ENCODE data around the gene CFDP1.
A peak's percentile ranks its signal among the peaks of the same experiment; 100 is the strongest.

Gene CFDP1

DNA sequence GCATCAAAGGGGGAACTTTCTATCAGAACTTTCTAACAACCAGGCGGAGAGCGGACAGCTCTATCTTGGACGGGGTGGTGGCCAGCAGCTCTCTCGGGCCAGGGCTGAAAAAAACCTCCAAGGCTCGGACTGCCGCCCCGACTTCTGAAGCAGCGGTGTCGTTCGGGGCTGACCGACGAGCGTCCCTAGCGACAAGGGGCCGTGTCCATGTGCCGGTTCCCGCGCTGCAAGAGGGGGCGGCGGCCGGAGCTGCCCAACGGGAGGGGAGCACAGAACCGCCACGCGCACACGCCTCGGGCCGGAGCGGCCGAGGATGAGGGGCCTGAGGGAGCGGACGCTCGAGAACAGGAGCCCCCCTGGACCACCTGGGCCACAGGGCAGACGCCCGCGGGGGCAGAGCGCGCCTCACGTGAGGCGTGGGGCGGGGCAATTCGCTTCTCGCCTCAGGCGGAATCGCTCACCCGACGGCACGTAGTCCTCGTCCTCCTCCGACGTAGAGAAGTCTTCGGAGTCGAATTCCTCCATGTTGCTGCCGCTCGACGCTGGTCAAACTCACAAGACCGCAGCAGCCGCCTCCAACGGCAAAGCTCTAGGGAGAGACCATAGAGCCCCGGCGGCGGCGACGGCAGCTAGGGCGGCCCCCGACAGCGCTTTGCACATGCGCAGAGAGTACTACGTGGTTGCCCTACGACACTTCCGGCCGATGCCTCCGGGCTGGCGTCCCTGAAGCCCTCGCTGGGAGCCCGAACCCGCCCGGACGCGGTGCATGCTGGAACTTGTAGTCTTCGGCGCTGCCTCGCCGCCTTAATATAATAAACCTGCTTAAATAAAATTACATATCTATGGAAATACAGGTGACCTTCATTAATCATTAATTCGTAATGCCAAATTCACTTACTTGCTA lies at the start of gene CFDP1:
Gene CFDP1 (minus strand): TSS at position 676 of the 904 bp plus-strand sequence. CDS start 151 bp downstream, at position 525.
- peak; percentile 78 to 94 for DNase-seq

DNA sequence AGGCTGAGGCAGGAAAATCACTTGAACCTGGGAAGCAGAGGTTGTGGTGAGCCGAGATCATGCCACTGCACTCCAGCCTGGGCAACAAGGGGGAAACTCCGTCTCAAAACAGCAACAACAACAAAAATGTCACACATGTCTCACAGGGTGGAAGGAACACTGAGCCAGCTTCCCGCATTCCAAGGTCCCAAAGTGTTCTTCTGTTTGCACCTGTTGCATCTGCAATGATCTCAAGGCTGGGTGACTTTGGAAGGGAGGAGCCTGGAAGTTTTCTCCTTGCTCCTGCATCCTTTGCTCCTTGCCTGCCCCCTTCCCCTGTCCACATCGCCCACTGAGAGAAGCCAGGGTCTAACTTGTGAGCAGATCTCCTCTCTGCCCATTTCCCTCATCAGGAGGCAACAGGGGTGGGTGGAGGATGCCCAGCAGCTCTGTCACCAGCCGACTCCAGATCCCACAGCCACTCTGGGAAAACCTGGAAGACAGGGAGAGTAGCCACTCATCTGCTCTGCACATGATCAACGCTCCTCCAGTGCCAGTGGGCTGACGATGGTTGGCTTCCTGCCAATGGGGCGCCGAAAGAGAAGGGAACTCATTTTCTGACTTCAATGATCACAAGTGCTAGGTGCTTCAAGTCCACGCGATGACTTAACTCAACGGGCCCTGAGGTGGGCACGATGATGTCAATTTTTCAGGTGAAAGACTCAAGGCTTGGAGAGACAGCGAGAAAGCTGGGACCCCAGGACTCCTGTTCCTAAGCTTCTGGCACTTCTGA lies 49.3 kb upstream of the CFDP1 start:
- DNase-seq, result no peak

DNA sequence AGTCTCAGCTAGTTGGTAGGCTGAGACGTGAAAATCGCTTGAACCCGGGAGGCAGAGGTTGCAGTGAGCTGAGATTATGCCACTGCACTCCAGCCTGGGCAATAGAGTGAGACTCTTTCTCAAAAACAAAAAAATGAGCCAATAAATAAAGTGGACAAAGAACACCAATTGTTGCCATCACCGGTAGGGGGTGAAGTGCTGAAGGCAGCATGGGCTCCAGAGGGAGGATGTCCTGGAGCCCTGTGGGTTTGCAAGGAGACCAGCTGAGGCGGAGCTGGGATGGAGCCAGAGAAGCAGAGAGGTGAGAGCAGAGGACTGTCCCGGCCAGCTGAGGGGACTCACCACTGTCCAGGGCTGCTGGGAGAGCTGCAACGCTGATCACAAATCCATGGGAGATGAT lies 48.2 kb upstream of the CFDP1 start:
- no peak for DNase-seq

DNA sequence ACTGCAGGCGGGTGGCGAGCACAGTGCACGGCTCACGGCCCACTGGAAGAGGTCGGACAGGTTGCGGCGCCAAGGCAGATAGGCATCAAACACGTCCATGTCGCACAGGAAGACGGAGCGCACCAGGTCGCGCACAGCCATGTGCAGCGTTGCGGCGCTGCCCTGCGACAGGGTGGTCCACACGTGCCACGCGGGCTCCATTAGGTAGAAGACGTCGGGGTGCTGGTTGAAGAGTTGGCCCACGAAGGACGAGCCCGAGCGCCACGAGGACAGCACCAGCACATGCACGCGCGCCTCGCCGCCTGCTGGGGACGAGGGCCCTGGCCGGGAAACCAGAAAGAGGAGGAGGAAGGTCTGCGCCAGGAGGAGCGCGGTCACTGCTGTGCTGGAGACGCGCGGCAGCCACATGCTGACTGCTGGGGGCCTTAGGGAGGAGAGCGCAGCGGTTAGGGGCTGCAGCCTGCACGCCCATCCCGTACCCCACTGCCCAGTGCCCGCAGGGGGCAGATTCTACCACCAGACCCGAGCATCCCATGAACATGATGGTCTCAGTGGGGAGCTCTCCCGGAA lies 46.2 kb upstream of the CFDP1 start:
- no peak for DNase-seq

DNA sequence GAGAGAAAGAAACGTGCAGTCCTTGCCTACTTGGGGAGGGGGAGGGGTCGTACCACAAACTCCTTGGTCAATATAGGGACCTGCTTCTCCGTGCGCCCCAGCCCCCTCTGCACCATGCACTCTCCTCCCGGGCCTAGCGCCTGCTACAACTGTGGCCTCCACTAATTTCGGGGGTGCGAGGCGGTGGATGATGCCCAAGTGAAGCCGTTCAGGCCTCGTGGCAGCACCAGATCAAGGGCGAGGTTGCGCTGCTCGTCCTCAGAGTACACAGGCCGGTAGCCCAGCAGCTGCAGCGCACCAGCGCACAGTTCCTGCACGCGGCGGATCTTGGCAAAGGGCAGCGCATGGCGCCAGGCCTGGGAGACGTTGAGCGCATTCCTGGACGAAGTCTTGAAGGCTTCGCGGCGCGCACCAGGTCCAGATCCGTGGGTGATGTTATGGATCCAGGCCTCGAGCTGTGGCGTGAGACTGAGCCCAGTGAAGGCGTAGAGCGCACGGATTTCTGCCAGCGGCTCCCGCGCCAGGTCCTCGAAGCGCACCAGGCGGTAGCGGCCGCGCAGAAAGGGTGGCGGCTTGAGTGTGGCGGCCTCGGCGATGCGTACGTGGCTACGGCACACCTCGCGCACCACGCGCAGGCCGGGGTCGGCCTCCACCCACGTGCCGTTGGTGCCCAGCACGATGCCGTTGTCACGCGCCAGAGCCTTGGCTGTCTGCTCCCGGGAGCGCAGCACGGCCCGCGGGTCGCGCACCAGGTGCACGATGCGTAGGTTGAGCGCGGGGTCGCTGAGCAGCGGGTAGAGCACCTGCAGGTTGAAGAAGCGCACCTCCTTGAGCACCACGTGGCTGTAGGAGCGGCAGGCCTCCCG lies 45.4 kb upstream of the CFDP1 start:
- DNase-seq, result no peak

DNA sequence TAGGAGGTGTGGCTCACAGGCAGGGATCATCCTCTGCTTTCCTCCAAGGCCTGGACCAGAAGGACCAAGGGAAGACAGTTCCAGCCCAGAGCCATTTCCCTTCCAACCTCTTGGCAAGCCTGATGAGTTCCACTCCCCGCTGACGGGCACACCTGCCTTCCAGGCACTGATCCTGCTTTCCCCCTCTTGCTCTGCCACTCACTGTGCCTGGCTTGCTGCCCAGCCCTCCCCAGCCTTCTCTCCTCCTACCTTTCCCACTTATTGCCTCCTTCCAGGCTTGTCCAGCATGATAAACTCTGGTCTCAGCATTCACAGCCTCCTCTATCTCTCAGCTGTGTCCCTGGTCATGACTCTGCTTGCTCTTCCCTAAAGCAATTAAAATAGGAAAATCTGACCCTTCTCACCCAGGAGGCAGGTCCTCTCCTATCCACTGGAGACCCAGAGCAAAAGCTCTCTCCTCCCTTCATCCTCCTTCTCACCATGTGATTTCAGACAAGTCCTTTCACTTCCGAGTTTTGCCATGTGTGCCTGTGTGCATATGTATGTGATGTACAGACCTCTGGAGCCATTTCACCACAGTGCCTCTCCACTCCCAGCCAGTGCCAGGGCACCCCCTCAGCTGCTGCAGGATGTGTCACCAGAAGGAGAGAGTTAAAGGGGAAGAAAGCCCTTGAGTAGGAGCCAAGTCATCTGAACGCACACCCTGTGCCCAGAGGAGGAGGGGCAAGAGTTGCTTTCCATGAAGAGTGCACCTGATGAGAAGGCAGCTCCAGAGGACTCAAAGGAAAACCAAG lies 44.6 kb upstream of the CFDP1 start:
- peak in 1 of 2 experiments; percentile 31 for DNase-seq

DNA sequence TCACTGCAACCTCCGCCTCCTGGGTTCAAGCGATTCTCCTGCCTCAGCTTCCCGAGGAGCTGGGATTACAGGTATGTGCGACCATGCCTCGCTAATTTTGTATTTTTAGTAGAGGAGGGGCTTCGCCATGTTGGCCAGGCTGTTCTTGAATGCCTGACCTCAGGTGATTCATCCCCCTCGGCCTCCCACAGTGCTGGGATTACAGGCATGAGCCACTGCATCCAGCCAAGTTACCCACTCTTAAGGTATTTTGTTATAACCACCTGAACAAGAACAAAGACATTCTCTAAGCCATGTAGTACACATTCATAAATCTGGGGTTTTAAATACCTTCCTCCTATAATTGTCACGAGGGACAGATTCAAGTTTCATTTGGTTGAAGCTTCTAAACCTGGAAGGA lies 43.5 kb upstream of the CFDP1 start:
- no peak for DNase-seq

DNA sequence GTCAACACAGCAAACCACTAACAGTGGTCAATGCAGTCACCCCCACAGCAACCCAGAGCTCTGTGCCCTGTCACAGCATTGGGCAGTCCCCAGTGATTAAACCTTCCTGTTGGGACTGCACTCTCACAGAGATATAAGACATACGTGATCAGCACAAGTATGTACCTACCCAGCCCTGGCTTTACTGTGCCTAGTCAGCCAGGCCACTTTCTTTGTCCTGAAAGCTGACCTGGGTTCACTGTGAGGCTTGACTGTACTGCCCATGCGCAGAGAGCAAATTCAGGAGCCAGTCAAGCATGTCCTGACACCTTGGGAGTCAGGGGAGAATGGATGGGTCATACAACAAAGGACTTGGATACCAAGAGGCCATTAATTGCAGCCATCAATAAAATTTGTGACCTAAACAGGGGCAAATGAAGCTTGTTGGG lies 42.1 kb upstream of the CFDP1 start:
- no peak for DNase-seq

DNA sequence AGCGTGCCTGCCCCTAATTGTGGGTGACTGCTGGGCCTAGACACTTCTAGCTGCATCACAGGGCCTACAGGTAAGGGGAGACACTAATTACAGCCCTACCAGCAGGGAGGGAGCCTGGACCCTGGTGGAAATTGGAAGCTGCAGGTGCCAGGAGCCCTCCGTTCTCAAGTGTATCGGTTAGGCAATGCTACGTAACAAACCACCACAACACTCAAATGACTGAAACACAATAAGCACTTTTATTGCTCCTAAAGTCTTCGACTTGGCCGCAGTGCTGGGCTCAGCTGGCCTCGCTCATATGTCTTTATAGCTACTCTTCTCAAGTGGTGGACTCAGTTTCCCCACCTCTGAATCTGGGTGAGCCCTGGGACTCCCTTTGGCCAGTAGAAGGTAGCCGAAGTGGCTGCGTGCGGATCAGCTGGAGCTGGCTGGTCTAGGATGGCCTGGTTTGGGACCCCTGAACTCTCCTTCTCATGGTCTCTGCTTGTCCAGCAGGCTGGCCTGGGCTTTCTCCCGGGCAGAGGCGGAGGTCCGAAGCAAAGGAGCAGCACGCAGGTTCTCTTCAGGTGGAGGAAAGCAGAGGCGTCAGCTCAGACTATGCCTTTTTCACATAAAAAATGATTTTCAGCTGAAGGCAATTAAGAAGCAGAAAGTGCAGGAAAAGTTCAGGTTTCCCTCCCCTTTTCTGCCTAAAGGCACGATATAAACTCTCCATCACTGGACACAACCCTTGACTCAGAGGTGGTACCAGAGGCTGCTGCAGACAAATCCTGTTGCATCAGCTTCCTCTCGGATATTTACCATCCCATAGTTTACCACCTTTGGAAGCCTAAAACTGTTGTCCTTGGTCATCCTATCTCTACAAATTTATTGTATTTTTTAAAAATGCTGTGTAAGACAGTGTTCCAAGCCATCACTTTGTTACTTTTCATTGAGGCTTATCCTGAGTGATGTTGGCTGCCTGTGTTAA lies 39.9 kb upstream of the CFDP1 start:
- DNase-seq, result no peak

DNA sequence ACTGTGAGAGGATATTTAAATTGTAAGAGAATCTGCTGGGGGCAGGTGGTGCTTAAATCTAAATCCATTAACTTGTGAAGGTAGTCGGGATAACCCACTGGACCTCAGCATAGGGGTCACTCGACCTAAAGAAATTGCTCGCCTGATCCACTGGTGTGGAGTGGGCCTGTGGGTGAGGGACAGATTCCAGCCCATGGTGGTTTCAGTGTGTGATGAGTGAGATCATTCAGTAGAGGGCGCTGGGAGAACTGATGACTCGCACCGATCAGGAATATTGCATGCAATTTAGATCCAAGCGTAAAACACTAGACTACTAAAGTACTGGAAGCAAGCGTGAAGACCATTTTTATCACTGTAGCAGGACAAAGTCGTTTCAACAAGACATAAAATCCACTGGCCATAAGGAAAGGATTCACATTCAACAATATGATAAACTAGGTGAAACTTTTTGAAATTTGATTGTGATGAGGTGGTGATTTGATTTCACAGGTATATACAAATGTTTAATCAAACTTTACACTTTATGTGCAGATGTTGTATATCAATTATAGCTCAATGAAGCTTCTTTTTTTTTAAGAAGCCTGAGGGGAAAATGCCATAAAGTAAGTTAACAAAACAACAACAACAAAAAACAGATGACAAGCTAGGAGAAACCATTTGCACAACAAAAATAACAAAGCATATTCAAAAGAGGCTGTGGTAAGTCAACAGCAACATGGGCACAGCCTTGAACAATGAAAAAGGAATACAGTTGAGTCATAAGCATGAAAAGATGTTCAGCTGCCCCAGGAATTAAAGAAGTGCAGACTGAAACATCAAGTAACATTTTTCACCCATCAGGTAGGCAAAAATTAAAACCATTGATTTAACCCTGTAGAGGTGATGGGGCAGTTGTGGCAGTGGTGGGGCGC lies 38.7 kb upstream of the CFDP1 start:
- DNase-seq, result peak in 1 of 2 experiments; percentile 56

DNA sequence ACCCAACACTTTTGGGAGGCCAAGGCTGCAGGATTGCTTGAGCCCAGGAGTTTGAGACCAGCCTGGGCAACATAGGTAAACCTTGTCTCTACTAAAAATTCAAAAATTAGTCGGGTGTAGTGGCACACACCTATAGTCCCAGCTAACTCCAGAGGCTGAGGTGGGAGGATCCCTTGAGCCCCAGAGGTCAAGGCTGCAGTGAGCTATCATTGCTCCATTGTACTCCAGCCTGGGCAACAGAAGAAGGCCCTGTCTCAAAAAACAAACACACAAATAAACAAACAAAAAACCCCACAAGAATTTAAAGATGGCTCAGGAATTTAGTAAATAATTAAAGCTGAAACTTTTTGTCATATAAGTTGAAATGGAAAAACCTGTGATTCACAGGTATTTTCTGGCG lies 33.5 kb upstream of the CFDP1 start:
- no peak for DNase-seq

DNA sequence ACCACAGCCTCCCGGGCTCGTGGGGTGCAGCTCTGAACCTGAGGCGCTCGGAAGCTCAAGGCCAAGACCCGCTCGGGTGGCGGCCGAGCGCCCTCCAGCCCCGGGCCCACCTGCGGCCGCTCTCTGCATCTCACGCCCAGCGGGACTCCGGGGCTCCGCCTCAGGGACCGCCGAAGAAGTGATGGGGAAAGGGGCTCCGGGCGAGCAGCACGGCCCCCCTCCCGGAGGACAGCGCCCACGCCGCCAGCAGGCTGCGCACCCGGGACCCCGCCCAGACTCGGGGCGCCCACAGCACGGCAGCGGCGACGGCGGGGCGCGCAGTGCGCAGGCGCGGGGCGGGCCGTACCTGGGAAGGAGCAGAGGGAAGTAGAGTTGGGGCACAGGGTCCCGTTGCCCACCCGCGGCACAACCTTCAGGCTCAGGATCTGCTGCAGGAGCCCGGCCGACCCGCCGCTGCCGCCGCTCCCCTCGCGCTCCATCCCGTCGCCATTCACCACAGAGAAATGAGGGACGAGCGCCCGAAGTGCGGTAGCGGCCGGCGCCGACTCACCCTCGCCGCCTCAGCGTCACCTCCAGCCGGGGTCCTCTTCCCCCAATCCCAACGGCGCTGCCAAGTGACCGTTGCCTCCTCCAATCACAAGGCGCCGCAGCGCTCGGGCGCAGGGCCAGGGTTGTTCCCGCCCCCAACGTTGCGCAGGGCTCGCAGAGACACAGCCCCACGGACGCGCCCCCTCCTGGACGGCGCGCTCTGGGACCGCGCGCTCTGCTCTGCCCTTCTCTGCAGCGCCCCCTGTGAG lies 31.0 kb upstream of the CFDP1 start, which contains the start of gene TMEM170A:
Gene TMEM170A (minus strand): TSS at position 568 of the 797 bp plus-strand sequence. CDS start 89 bp downstream, at position 479.
- DNase-seq, result peak; percentile 90 to 97

DNA sequence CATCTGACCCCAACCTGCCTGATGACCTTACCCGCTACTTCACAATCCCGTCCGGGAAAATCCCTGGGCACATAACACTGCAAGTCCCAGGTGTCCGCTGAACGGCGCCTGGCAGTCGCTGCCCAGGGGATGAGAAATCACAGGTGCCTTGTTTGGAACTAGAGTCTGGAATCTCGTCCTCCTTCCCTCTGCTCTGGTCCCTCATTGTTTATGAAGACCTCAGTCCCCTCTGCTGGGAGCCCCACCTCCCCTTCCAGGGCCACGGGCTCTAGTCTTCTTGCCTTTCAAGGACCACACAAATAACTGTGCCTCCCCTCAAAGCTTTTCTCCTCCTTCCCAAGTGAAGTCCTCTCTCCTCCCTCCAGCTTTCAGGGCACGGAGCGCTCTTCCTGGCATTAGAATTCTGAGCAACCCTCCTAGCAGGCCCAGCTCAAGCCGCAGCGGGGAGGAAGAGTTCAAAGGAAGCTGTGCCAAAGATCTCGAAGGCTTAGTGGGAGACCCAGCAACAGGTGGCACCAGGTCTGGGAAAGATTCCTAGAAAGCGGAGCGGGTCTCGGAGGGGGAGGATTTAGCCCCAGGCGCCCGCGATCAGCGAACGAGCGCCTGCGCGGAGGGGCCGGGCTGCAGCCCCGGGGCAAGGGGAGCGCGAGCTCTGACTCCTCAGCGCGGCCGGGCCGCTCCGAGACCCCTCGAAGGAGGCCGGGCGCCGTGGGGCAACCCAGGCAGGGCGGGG lies 30.3 kb upstream of the CFDP1 start:
- peak in 1 of 2 experiments; percentile 31 for DNase-seq

DNA sequence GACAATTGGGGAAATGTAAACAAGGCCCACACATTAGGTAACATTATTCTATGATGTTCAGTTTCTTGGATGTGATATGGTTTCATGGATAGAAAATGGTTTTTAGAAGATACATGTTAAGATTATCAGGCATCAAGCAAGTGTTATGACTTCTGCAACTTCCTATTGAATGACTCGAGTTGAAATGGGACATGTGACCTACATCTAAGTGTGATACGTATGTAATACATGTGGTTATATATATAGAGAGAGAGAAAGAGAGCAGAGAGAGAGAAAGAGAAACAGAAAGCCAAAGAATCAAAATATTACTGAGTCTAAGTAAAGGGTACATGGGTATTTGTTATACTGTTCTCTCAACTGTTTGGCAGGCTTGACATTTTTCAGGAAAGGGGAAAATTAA lies 29.5 kb upstream of the CFDP1 start:
- DNase-seq, result no peak

DNA sequence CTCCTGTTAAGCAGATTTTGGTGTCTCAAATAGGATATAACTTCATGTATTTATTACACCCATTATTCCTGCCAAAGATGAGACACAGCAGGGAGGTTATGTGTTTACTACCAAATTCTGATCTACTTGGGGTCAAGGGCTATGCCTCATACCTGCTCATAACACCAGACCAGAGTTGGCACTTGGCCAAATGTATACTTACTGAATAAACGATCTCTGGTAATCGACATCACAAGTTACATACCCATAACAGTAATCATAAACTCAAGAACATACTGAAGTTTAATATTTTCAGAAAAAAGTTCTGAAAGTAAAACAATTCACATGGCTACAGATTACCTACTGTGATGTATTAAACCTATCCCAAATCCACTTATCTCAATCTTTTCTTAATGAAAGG lies 28.3 kb upstream of the CFDP1 start:
- DNase-seq, result no peak

DNA sequence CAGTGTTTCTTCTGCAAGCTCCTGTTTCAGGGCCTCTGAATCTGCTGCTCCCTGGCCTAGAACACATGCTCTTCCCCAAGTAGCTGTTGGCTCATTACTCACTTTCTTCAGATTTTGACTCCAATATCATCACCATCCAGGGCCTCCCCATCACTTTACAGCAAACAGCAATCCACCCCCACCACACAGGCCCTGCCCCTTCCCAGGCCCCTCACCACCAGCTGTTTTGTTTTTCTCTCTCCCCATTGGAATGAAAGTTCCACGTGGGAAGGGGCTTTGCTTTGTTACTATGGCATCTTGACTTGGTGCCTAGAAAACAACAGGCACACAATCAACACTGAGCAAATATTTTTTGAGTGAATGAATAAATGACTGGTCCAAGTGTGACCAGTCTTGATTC lies 27.1 kb upstream of the CFDP1 start:
- DNase-seq, result no peak

DNA sequence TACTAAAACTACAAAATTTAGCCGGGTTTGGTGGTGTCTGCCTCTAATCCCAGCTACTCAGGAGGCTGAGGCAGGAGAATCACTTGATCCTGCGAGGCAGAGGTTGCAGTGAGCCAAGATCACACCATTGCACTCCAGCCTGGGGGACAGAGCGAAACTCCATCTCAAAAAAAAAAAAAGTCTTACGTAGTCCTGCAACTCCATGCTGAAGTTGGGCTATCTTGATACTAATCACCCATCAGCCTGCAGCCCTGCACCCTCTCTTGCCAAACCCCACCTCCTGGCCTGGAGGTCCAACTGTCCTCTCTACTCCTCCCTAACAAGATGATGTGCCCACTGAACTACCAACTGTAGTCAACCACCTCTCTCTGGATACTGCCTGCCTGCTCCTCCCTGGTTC lies 26.4 kb upstream of the CFDP1 start:
- DNase-seq, result no peak

DNA sequence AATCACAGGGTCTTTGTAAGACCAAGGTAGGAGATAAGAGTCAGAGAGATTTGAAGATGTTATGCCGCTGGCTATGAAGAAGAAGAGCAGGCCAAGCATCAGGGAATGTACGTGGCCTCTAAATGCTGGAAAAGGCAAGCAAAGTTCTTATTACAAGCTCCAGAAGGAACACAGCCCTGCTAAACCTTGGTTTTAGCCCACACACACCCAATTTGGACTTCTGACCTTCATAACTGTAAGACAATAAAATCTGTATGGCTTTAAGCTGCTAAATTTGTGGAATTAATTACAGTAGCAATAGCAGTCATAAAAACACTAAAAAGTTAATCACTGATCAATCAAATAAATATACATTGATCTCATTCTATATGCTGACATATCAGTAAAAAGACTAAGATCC lies 25.1 kb upstream of the CFDP1 start:
- no peak for DNase-seq
